Keratinocyte (primary cell): ENCODE results near the gene STX8.

Experiments used
- EZH2 ChIP-seq: IDR thresholded peaks from one replicate; pipeline ENCODE4 v1.6.1; 2012; ENCODE audit warnings: inconsistent platforms, mild to moderate bottlenecking, low read length, moderate library complexity
- TF ChIP-seq, protein P1 (sequence below), 3 experiments: IDR thresholded peaks in 1 of 3; conservative IDR thresholded peaks in 1 of 3; optimal IDR thresholded peaks in 1 of 3; 2 replicates in 2 of 3; 3 replicates in 1 of 3; pipeline versions ENCODE3 to v1.5.1; 2011; ENCODE audit warnings: low read length in 3 of 3, mild to moderate bottlenecking in 3 of 3, moderate library complexity in 2 of 3, control low read depth in 1 of 3, inconsistent platforms in 1 of 3; ENCODE audit not compliant: insufficient read depth in 2 of 3; ENCODE audit errors: extremely low read depth in 1 of 3

- TF ChIP-seq, protein P1, sequence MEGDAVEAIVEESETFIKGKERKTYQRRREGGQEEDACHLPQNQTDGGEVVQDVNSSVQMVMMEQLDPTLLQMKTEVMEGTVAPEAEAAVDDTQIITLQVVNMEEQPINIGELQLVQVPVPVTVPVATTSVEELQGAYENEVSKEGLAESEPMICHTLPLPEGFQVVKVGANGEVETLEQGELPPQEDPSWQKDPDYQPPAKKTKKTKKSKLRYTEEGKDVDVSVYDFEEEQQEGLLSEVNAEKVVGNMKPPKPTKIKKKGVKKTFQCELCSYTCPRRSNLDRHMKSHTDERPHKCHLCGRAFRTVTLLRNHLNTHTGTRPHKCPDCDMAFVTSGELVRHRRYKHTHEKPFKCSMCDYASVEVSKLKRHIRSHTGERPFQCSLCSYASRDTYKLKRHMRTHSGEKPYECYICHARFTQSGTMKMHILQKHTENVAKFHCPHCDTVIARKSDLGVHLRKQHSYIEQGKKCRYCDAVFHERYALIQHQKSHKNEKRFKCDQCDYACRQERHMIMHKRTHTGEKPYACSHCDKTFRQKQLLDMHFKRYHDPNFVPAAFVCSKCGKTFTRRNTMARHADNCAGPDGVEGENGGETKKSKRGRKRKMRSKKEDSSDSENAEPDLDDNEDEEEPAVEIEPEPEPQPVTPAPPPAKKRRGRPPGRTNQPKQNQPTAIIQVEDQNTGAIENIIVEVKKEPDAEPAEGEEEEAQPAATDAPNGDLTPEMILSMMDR (optimal IDR thresholded peaks at IDR 0.05 in 1 of 3, IDR thresholded peaks at IDR 0.05 in 1 of 3, conservative IDR thresholded peaks at IDR 0.05 in 1 of 3; ENCODE audit: extremely low read depth in 1 of 3, insufficient read depth in 2 of 3, low read length in 3 of 3) = no peak
- TF ChIP-seq EZH2 = no peak
Observed at GRCh38 chr17:9290226-9290613, 285.4 kb downstream of the STX8 start.
